Activated naive CD8-positive, alpha-beta T cell treated with anti-CD3 and anti-CD28 coated beads for 36 hours (primary cell): Measurements from ENCODE around the gene VN1R2. TPM values are rescaled to one million over a fixed set of nuclear protein-coding genes. Genes with fewer than 3 reads are reported as not detected.
"Not testable (repeated sequence)": the region's sequence is repeated elsewhere in the genome, so short reads cannot be mapped to it uniquely, and the experiment has no call there.

Source experiments
- DNase-seq: peaks from one replicate; pipeline ENCODE4 v3.0.0; 2021
- H3K27ac Mint-ChIP-seq: one replicate; pipeline ENCODE4 v1.8.0; 2022; ENCODE audit warnings: mild to moderate bottlenecking, moderate library complexity, mixed read lengths
- H3K27me3 Mint-ChIP-seq: one replicate; pipeline ENCODE4 v1.8.0; 2022; ENCODE audit warnings: mild to moderate bottlenecking, mixed read lengths
- H3K36me3 Mint-ChIP-seq: one replicate; pipeline ENCODE4 v1.8.0; 2021; ENCODE audit warnings: mild to moderate bottlenecking, mixed read lengths
- H3K4me1 Mint-ChIP-seq: one replicate; pipeline ENCODE4 v1.8.0; 2021; ENCODE audit warnings: mixed read lengths
- H3K4me3 Mint-ChIP-seq: one replicate; pipeline ENCODE4 v1.8.0; 2022; ENCODE audit warnings: mild to moderate bottlenecking, moderate library complexity, mixed read lengths
- H3K9me3 Mint-ChIP-seq: one replicate; pipeline ENCODE4 v1.8.0; 2022; ENCODE audit warnings: mixed read lengths
- total RNA-seq, 2 experiments: library from RNA; stranded (reverse); gene quantifications; one replicate each; pipeline ENCODE4 v1.2.3, GENCODE V29; 2021

Gene VN1R2
- not detected for total RNA-seq

GRCh38 chr19:53257715-53258342, at the start of gene VN1R2:
Gene VN1R2, plus strand, starts transcription at chr19:53258292. Its CDS starts 84 bp downstream, at chr19:53258376.
- DNase-seq, H3K27me3 Mint-ChIP-seq, H3K4me1 Mint-ChIP-seq, H3K4me3 Mint-ChIP-seq, H3K27ac Mint-ChIP-seq: not testable (repeated sequence)
- peaks cover 16% of the 10 kb centered on the region for H3K36me3 Mint-ChIP-seq
- peaks cover 20% of the 10 kb centered on the region for H3K9me3 Mint-ChIP-seq

- not testable (repeated sequence) for H3K27ac Mint-ChIP-seq, H3K4me1 Mint-ChIP-seq, H3K4me3 Mint-ChIP-seq, H3K27me3 Mint-ChIP-seq, DNase-seq
- Mint-ChIP-seq H3K9me3 (peaks cover 76% of the 10 kb centered on the region), H3K36me3 (peaks cover 79% of the 10 kb centered on the region)
Observed at GRCh38 chr19:53211554-53211953, 46.5 kb upstream of the VN1R2 start.

GRCh38 chr19:53212703-53213320, 45.3 kb upstream of the VN1R2 start:
- H3K4me3 Mint-ChIP-seq = no peak overlapping the region
- H3K27ac Mint-ChIP-seq = no peak overlapping the region
- H3K9me3 Mint-ChIP-seq = peaks cover 68% of the 10 kb centered on the region
- no peaks in the 10 kb centered on the region for H3K4me1 Mint-ChIP-seq
- peaks cover 68% of the 10 kb centered on the region for H3K36me3 Mint-ChIP-seq
- no peaks in the 10 kb centered on the region for H3K27me3 Mint-ChIP-seq
- no peak for DNase-seq

- H3K27me3 Mint-ChIP-seq, DNase-seq, H3K4me3 Mint-ChIP-seq, H3K27ac Mint-ChIP-seq, H3K4me1 Mint-ChIP-seq: not testable (repeated sequence)
- H3K36me3 Mint-ChIP-seq = peaks cover 27% of the 10 kb centered on the region
- peaks cover 50% of the 10 kb centered on the region for H3K9me3 Mint-ChIP-seq
Observed at GRCh38 chr19:53222716-53223115, 35.4 kb upstream of the VN1R2 start.

- Mint-ChIP-seq H3K9me3 (peaks cover 45% of the 10 kb centered on the region), H3K36me3 (peaks cover 31% of the 10 kb centered on the region), H3K4me1 (no peaks in the 10 kb centered on the region), H3K4me3 (no peak overlapping the region), H3K27ac (no peak overlapping the region), H3K27me3 (no peaks in the 10 kb centered on the region)
- DNase-seq = no peak
Observed at GRCh38 chr19:53224606-53225005, 33.5 kb upstream of the VN1R2 start.

GRCh38 chr19:53237114-53237777, 20.8 kb upstream of the VN1R2 start:
- H3K27ac Mint-ChIP-seq = no peak overlapping the region
- no peaks in the 10 kb centered on the region for H3K4me1 Mint-ChIP-seq
- peaks cover 64% of the 10 kb centered on the region for H3K9me3 Mint-ChIP-seq
- H3K27me3 Mint-ChIP-seq = no peaks in the 10 kb centered on the region
- H3K4me3 Mint-ChIP-seq = no peak overlapping the region
- no peak for DNase-seq
- peaks cover 58% of the 10 kb centered on the region for H3K36me3 Mint-ChIP-seq

- Mint-ChIP-seq H3K4me3 (no peak overlapping the region), H3K9me3 (peaks cover 68% of the 10 kb centered on the region)
Observed at GRCh38 chr19:53246498-53246897, 11.6 kb upstream of the VN1R2 start.

GRCh38 chr19:53254411-53255341, 3.4 kb upstream of the VN1R2 start, which contains the start of gene ZNF677:
Gene ZNF677, minus strand, starts transcription at chr19:53254873. Its CDS starts 3,323 bp downstream, at chr19:53251550.
- H3K36me3 Mint-ChIP-seq = peaks cover 42% of the 10 kb centered on the region
- peak within 1 kb of the TSS; percentile 73 for H3K27ac Mint-ChIP-seq
- H3K9me3 Mint-ChIP-seq = peaks cover 32% of the 10 kb centered on the region
- H3K4me1 Mint-ChIP-seq = peaks cover 8% of the 10 kb centered on the region
- peak within 1 kb of the TSS; percentile 90 for H3K4me3 Mint-ChIP-seq
- H3K27me3 Mint-ChIP-seq = peaks cover 4% of the 10 kb centered on the region
- peak; percentile 90 for DNase-seq

More at GRCh38 chr19:53246498-53246897, 11.6 kb upstream of the VN1R2 start:
- Mint-ChIP-seq H3K36me3 (peaks cover 89% of the 10 kb centered on the region), H3K27ac (no peak overlapping the region), H3K27me3 (no peaks in the 10 kb centered on the region), H3K4me1 (no peaks in the 10 kb centered on the region)
- no peak for DNase-seq

- not testable (repeated sequence) for H3K27ac Mint-ChIP-seq, DNase-seq, H3K4me3 Mint-ChIP-seq, H3K27me3 Mint-ChIP-seq, H3K4me1 Mint-ChIP-seq, H3K36me3 Mint-ChIP-seq
- H3K9me3 Mint-ChIP-seq = peaks cover 29% of the 10 kb centered on the region
Observed at GRCh38 chr19:53267623-53268022, 9.5 kb downstream of the VN1R2 start, which contains the start of gene VN1R4. Gene VN1R4, minus strand, starts transcription at chr19:53267723. Its CDS starts 58 bp downstream, at chr19:53267665.

- not testable (repeated sequence) for H3K4me3 Mint-ChIP-seq
Observed at GRCh38 chr19:53269861-53270260, 11.8 kb downstream of the VN1R2 start.

GRCh38 chr19:53272044-53272443, 14.0 kb downstream of the VN1R2 start:
- H3K36me3 Mint-ChIP-seq = peaks cover 3% of the 10 kb centered on the region
- H3K27ac Mint-ChIP-seq = no peak overlapping the region
- peaks cover 9% of the 10 kb centered on the region for H3K27me3 Mint-ChIP-seq
- no peaks in the 10 kb centered on the region for H3K4me1 Mint-ChIP-seq
- no peak for DNase-seq
- H3K9me3 Mint-ChIP-seq = peaks cover 34% of the 10 kb centered on the region
- H3K4me3 Mint-ChIP-seq = no peak overlapping the region

More at GRCh38 chr19:53269861-53270260, 11.8 kb downstream of the VN1R2 start:
- not testable (repeated sequence) for H3K27me3 Mint-ChIP-seq, H3K4me1 Mint-ChIP-seq, DNase-seq, H3K36me3 Mint-ChIP-seq, H3K27ac Mint-ChIP-seq
- peaks cover 35% of the 10 kb centered on the region for H3K9me3 Mint-ChIP-seq

GRCh38 chr19:53275480-53275879, 17.4 kb downstream of the VN1R2 start:
- Mint-ChIP-seq H3K27ac (no peak overlapping the region), H3K4me1 (no peaks in the 10 kb centered on the region), H3K4me3 (no peak overlapping the region), H3K36me3 (peaks cover 3% of the 10 kb centered on the region), H3K9me3 (peaks cover 34% of the 10 kb centered on the region), H3K27me3 (peaks cover 9% of the 10 kb centered on the region)
- DNase-seq = no peak

GRCh38 chr19:53281947-53282346, 23.9 kb downstream of the VN1R2 start:
- H3K4me1 Mint-ChIP-seq, H3K27ac Mint-ChIP-seq, H3K36me3 Mint-ChIP-seq, H3K4me3 Mint-ChIP-seq, H3K27me3 Mint-ChIP-seq: not testable (repeated sequence)
- peaks cover 15% of the 10 kb centered on the region for H3K9me3 Mint-ChIP-seq
- peak; percentile 4 for DNase-seq

GRCh38 chr19:53285087-53285486, 27.0 kb downstream of the VN1R2 start:
- DNase-seq = no peak
- H3K9me3 Mint-ChIP-seq = peaks cover 16% of the 10 kb centered on the region
- H3K36me3 Mint-ChIP-seq = peaks cover 5% of the 10 kb centered on the region
- no peak overlapping the region for H3K4me3 Mint-ChIP-seq
- no peak overlapping the region for H3K27ac Mint-ChIP-seq
- peaks cover 3% of the 10 kb centered on the region for H3K27me3 Mint-ChIP-seq
- no peaks in the 10 kb centered on the region for H3K4me1 Mint-ChIP-seq
